ENCODE results near the gene CENPM. TPM values are rescaled to one million over a fixed set of nuclear protein-coding genes. Genes with fewer than 3 reads are reported as not detected.

CENPM gene
- 82.0 and 84.6 TPM in 2 replicates for total RNA-seq

- Mint-ChIP-seq H3K27ac (peak within 1 kb of the TSS; percentile 93), H3K9me3 (no peaks in the 10 kb centered on the region), H3K4me1 (ENCODE audit: low read depth) (peaks cover 47% of the 10 kb centered on the region), H3K27me3 (ENCODE audit: insufficient read depth) (no peaks in the 10 kb centered on the region), H3K4me3 (peak within 1 kb of the TSS; percentile 92), H3K36me3 (ENCODE audit: low read depth) (peaks cover 25% of the 10 kb centered on the region)
- intact Hi-C loops (cut with micrococcal nuclease), result loop anchor here (1.0 to 10.0 kb wide), 8 partner anchors 10 to 502 kb away; partner anchors contain the start of genes NAGA, NDUFA6, SMDT1 and TOB2
- peak; percentile 93 for DNase-seq (ENCODE audit: low spot score)
These were observed at the start of gene CENPM for GRCh38 chr22:41946629-41947423. CENPM (minus strand) TSS chr22:41947152; CDS start chr22:41947076, 76 bp downstream.

GRCh38 chr22:41995211-41995610 lies 48.3 kb upstream of the CENPM start:
- no peak for DNase-seq (ENCODE audit: low spot score)
- Mint-ChIP-seq H3K36me3 (ENCODE audit: low read depth) (peaks cover 10% of the 10 kb centered on the region), H3K27me3 (ENCODE audit: insufficient read depth) (no peaks in the 10 kb centered on the region), H3K4me3 (no peak overlapping the region), H3K9me3 (peaks cover 3% of the 10 kb centered on the region), H3K27ac (no peak overlapping the region), H3K4me1 (ENCODE audit: low read depth) (peaks cover 21% of the 10 kb centered on the region)
- intact Hi-C loops (cut with micrococcal nuclease), result no loop called here

GRCh38 chr22:41992496-41992895 lies 45.5 kb upstream of the CENPM start:
- intact Hi-C loops (cut with micrococcal nuclease), result no loop called here
- peaks cover under 1% of the 10 kb centered on the region for H3K4me1 Mint-ChIP-seq (ENCODE audit: low read depth)
- no peaks in the 10 kb centered on the region for H3K27me3 Mint-ChIP-seq (ENCODE audit: insufficient read depth)
- no peaks in the 10 kb centered on the region for H3K9me3 Mint-ChIP-seq
- H3K36me3 Mint-ChIP-seq (ENCODE audit: low read depth), result peaks cover 2% of the 10 kb centered on the region
- no peak overlapping the region for H3K27ac Mint-ChIP-seq
- no peak overlapping the region for H3K4me3 Mint-ChIP-seq
- no peak for DNase-seq (ENCODE audit: low spot score)

- no peaks in the 10 kb centered on the region for H3K27me3 Mint-ChIP-seq (ENCODE audit: insufficient read depth)
- intact Hi-C loops (cut with micrococcal nuclease), result no loop called here
- DNase-seq (ENCODE audit: low spot score), result no peak
- H3K9me3 Mint-ChIP-seq, result no peaks in the 10 kb centered on the region
- no peak overlapping the region for H3K4me3 Mint-ChIP-seq
- no peak overlapping the region for H3K27ac Mint-ChIP-seq
- H3K4me1 Mint-ChIP-seq (ENCODE audit: low read depth), result no peaks in the 10 kb centered on the region
- H3K36me3 Mint-ChIP-seq (ENCODE audit: low read depth), result peaks cover 2% of the 10 kb centered on the region
These were observed 44.2 kb upstream of the CENPM start for GRCh38 chr22:41991111-41991510.

- no peak overlapping the region for H3K27ac Mint-ChIP-seq
- no peaks in the 10 kb centered on the region for H3K4me1 Mint-ChIP-seq (ENCODE audit: low read depth)
- no peaks in the 10 kb centered on the region for H3K36me3 Mint-ChIP-seq (ENCODE audit: low read depth)
- no peaks in the 10 kb centered on the region for H3K27me3 Mint-ChIP-seq (ENCODE audit: insufficient read depth)
- no peak for DNase-seq (ENCODE audit: low spot score)
- no peaks in the 10 kb centered on the region for H3K9me3 Mint-ChIP-seq
- intact Hi-C loops (cut with micrococcal nuclease), result no loop called here
- H3K4me3 Mint-ChIP-seq, result no peak overlapping the region
These were observed 42.3 kb upstream of the CENPM start for GRCh38 chr22:41989246-41989645.

- intact Hi-C loops (cut with micrococcal nuclease), result no loop called here
- H3K36me3 Mint-ChIP-seq (ENCODE audit: low read depth), result peaks cover 2% of the 10 kb centered on the region
- no peak overlapping the region for H3K27ac Mint-ChIP-seq
- no peak for DNase-seq (ENCODE audit: low spot score)
- H3K4me1 Mint-ChIP-seq (ENCODE audit: low read depth), result no peaks in the 10 kb centered on the region
- no peaks in the 10 kb centered on the region for H3K27me3 Mint-ChIP-seq (ENCODE audit: insufficient read depth)
- H3K4me3 Mint-ChIP-seq, result no peak overlapping the region
- H3K9me3 Mint-ChIP-seq, result no peaks in the 10 kb centered on the region
These were observed 40.3 kb upstream of the CENPM start for GRCh38 chr22:41987276-41987675.

- H3K4me3 Mint-ChIP-seq, result no peak overlapping the region
- DNase-seq (ENCODE audit: low spot score), result no peak
- H3K9me3 Mint-ChIP-seq, result no peaks in the 10 kb centered on the region
- H3K27me3 Mint-ChIP-seq (ENCODE audit: insufficient read depth), result peaks cover 4% of the 10 kb centered on the region
- peaks cover 2% of the 10 kb centered on the region for H3K36me3 Mint-ChIP-seq (ENCODE audit: low read depth)
- no peaks in the 10 kb centered on the region for H3K4me1 Mint-ChIP-seq (ENCODE audit: low read depth)
- no peak overlapping the region for H3K27ac Mint-ChIP-seq
- intact Hi-C loops (cut with micrococcal nuclease), result no loop called here
These were observed 36.8 kb upstream of the CENPM start for GRCh38 chr22:41983513-41984405.

GRCh38 chr22:41982865-41983264 lies 35.9 kb upstream of the CENPM start:
- intact Hi-C loops (cut with micrococcal nuclease), result no loop called here
- Mint-ChIP-seq H3K4me3 (no peak overlapping the region), H3K27ac (no peak overlapping the region), H3K36me3 (ENCODE audit: low read depth) (peaks cover 2% of the 10 kb centered on the region), H3K9me3 (no peaks in the 10 kb centered on the region), H3K4me1 (ENCODE audit: low read depth) (peaks cover 5% of the 10 kb centered on the region), H3K27me3 (ENCODE audit: insufficient read depth) (peaks cover 4% of the 10 kb centered on the region)
- DNase-seq (ENCODE audit: low spot score), result no peak

- Mint-ChIP-seq H3K4me3 (no peak overlapping the region), H3K27me3 (ENCODE audit: insufficient read depth) (peaks cover 27% of the 10 kb centered on the region), H3K9me3 (no peaks in the 10 kb centered on the region), H3K36me3 (ENCODE audit: low read depth) (peaks cover 2% of the 10 kb centered on the region), H3K27ac (no peak overlapping the region), H3K4me1 (ENCODE audit: low read depth) (peaks cover 21% of the 10 kb centered on the region)
- DNase-seq (ENCODE audit: low spot score), result no peak
- intact Hi-C loops (cut with micrococcal nuclease), result no loop called here
These were observed 32.7 kb upstream of the CENPM start for GRCh38 chr22:41979423-41980250.

GRCh38 chr22:41978732-41979131 lies 31.8 kb upstream of the CENPM start:
- intact Hi-C loops (cut with micrococcal nuclease), result no loop called here

GRCh38 chr22:41976961-41977566 lies 30.1 kb upstream of the CENPM start:
- Mint-ChIP-seq H3K36me3 (ENCODE audit: low read depth) (no peaks in the 10 kb centered on the region), H3K4me1 (ENCODE audit: low read depth) (peaks cover 21% of the 10 kb centered on the region), H3K27me3 (ENCODE audit: insufficient read depth) (peaks cover 32% of the 10 kb centered on the region), H3K27ac (no peak overlapping the region), H3K4me3 (peak overlapping the region; percentile 54), H3K9me3 (no peaks in the 10 kb centered on the region)
- no peak for DNase-seq (ENCODE audit: low spot score)
- intact Hi-C loops (cut with micrococcal nuclease), result loop anchor here (2.0 kb wide), 2 partner anchors 94 to 102 kb away; partner anchors contain the start of genes NAGA and SMDT1

More at GRCh38 chr22:41978732-41979131, 31.8 kb upstream of the CENPM start:
- Mint-ChIP-seq H3K27ac (no peak overlapping the region), H3K4me1 (ENCODE audit: low read depth) (peaks cover 21% of the 10 kb centered on the region), H3K9me3 (no peaks in the 10 kb centered on the region), H3K4me3 (no peak overlapping the region), H3K27me3 (ENCODE audit: insufficient read depth) (peaks cover 27% of the 10 kb centered on the region), H3K36me3 (ENCODE audit: low read depth) (peaks cover 2% of the 10 kb centered on the region)
- no peak for DNase-seq (ENCODE audit: low spot score)
